HCT116 (cell line): ENCODE data around the gene MORN1. TPM values are rescaled to one million over a fixed set of nuclear protein-coding genes. Genes with fewer than 3 reads are reported as not detected.

ENCODE experiments used
- ATAC-seq: fragments of 200-7000 bp; cut with Tn5 transposase; 2 replicates; pipeline ENCODE4 v1.9.1; 2020; ENCODE audit warnings: mild to moderate bottlenecking, moderate library complexity
- BruUV-seq: library from RNA; stranded (reverse); fragments of 400-500 nt; replicated peaks from 2 replicates; lab custom pipeline; 2021; lab: Mats Ljungman, UMichigan
- CTCF ChIA-PET: fragments of 300-600 bp; sonication (Branson Sonifier 250); formaldehyde crosslinking; loops from one replicate; lab custom pipeline; 2021; ENCODE audit warnings: antibody characterized with exemption; lab: Charles Lee
- POLR2A ChIA-PET: fragments of 300-600, 350-600 bp; sonication (Branson Sonifier 250); formaldehyde crosslinking; loops from one replicate; lab custom pipeline; 2021; ENCODE audit warnings: antibody characterized with exemption; lab: Charles Lee
- RAD21 ChIA-PET, 2 experiments: fragments of 300-600 bp; sonication (Branson Sonifier 250); formaldehyde crosslinking; loops; one replicate each; lab custom pipeline; 2023; ENCODE audit warnings: low total read pairs in 2 of 2; ENCODE audit not compliant: uncharacterized antibody in 2 of 2, unreplicated experiment in 2 of 2, low non-redundant PET in 1 of 2; lab: Charles Lee
- DNase-seq: peaks from one replicate; pipeline ENCODE4 v3.0.0-alpha.2; 2010; ENCODE audit warnings: low read depth, low spot score
- H2AFZ ChIP-seq: fragments of 200-600 bp; shearing (Covaris generic), sonication (generic); 2 replicates; pipeline ENCODE4 v1.6.1; 2017; ENCODE audit warnings: low read depth, mixed run types, mixed read lengths, antibody characterized with exemption, low read length; ENCODE audit not compliant: poor library complexity, severe bottlenecking
- H3K27ac ChIP-seq: 2 replicates; pipeline ENCODE4 v1.5.1; 2012; ENCODE audit warnings: low read depth, low read length
- H3K27me3 ChIP-seq: fragments of 200-600 bp; sonication (generic); 2 replicates; pipeline ENCODE4 v1.6.1; 2016; ENCODE audit warnings: mixed run types, low read length, mixed read lengths; ENCODE audit not compliant: insufficient read depth
- H3K36me3 ChIP-seq, 2 experiments: fragments of 200-500 bp in 1 of 2; fragments of 200-600 bp in 1 of 2; sonication (Bioruptor generic) in 1 of 2; sonication (generic) in 1 of 2; 2 replicates each; pipeline versions ENCODE4 v1.5.1 to v1.6.1; 2014 to 2016; ENCODE audit warnings: low read length in 2 of 2, inconsistent platforms in 1 of 2, mixed read lengths in 1 of 2, mixed run types in 1 of 2; ENCODE audit not compliant: insufficient read depth in 2 of 2, control insufficient read depth in 1 of 2
- H3K4me1 ChIP-seq, 2 experiments: fragments of 200-600 bp in 1 of 2; sonication (generic) in 1 of 2; 2 replicates each; pipeline versions ENCODE4 v1.5.1 to v1.6.1; 2012 to 2017; ENCODE audit warnings: low read length in 2 of 2, inconsistent platforms in 1 of 2, mild to moderate bottlenecking in 1 of 2, mixed read lengths in 1 of 2, mixed run types in 1 of 2, moderate library complexity in 1 of 2; ENCODE audit not compliant: insufficient read depth in 2 of 2, control insufficient read depth in 1 of 2
- H3K4me2 ChIP-seq: fragments of 200-600 bp; sonication (generic); 2 replicates; pipeline ENCODE4 v1.6.1; 2017; ENCODE audit warnings: mixed run types, low read length, mixed read lengths
- H3K4me3 ChIP-seq, 2 experiments: fragments of 200-600 bp in 1 of 2; sonication (generic) in 1 of 2; replicated peaks in 1 of 2; 2 replicates each; pipeline ENCODE4 v1.5.1; 2011 to 2016; ENCODE audit warnings: low read length in 2 of 2, control low read depth in 1 of 2, low read depth in 1 of 2, mild to moderate bottlenecking in 1 of 2, mixed read lengths in 1 of 2, mixed run types in 1 of 2
- H3K79me2 ChIP-seq: fragments of 200-600 bp; sonication (generic); 2 replicates; pipeline ENCODE4 v1.6.1; 2017; ENCODE audit warnings: mild to moderate bottlenecking, mixed run types, low read length, moderate library complexity, mixed read lengths; ENCODE audit not compliant: insufficient read depth
- H3K9ac ChIP-seq: fragments of 200-600 bp; sonication (generic); 2 replicates; pipeline ENCODE4 v1.6.1; 2016; ENCODE audit warnings: low read length, mixed read lengths
- H3K9me2 ChIP-seq: fragments of 200-600 bp; sonication (generic), shearing (Covaris generic); 2 replicates; pipeline ENCODE4 v1.6.1; 2017; ENCODE audit warnings: mixed run types, mild to moderate bottlenecking, moderate library complexity; ENCODE audit not compliant: insufficient read depth
- H3K9me3 ChIP-seq, 2 experiments: fragments of 200-500 bp in 1 of 2; fragments of 200-600 bp in 1 of 2; sonication (Bioruptor generic) in 1 of 2; sonication (generic) in 1 of 2; 2 replicates each; pipeline ENCODE4 v1.6.1; 2014 to 2017; ENCODE audit warnings: low read length in 2 of 2, mixed read lengths in 2 of 2, inconsistent platforms in 1 of 2, low read depth in 1 of 2, mild to moderate bottlenecking in 1 of 2, mixed run types in 1 of 2, moderate library complexity in 1 of 2; ENCODE audit not compliant: control insufficient read depth in 1 of 2, insufficient read depth in 1 of 2
- H4K20me1 ChIP-seq: fragments of 200-600 bp; sonication (generic), shearing (Covaris generic); 2 replicates; pipeline ENCODE4 v1.6.1; 2017; ENCODE audit warnings: mixed run types, mild to moderate bottlenecking, moderate library complexity; ENCODE audit not compliant: insufficient read depth
- ELF1 ChIP-seq: IDR thresholded peaks from 2 replicates; pipeline ENCODE4 v1.6.1; 2012; ENCODE audit warnings: low read depth, borderline replicate concordance
- EZH2 ChIP-seq: fragments of 200-600 bp; sonication (generic); IDR thresholded peaks from 2 replicates; pipeline ENCODE4 v1.6.1; 2017; ENCODE audit warnings: antibody characterized with exemption, mixed run types
- EZH2phosphoT487 ChIP-seq: fragments of 200-600 bp; IDR thresholded peaks from 2 replicates; pipeline ENCODE4 v1.6.1; 2018; ENCODE audit warnings: antibody characterized with exemption, borderline replicate concordance
- MAX ChIP-seq: IDR thresholded peaks from 2 replicates; pipeline ENCODE4 v1.6.1; 2012
- POLR2AphosphoS5 ChIP-seq: IDR thresholded peaks from 2 replicates; pipeline ENCODE4 v1.6.1; 2011; ENCODE audit warnings: mild to moderate bottlenecking, low read depth, low read length, moderate library complexity
- SP1 ChIP-seq: IDR thresholded peaks from 2 replicates; pipeline ENCODE4 v1.6.1; 2012; ENCODE audit warnings: low read depth
- TCF7L2 ChIP-seq: IDR thresholded peaks from 2 replicates; pipeline ENCODE4 v1.7.0; 2011; ENCODE audit warnings: borderline replicate concordance, inconsistent platforms; ENCODE audit not compliant: insufficient read depth, insufficient read length; ENCODE audit errors: extremely low read depth
- ZBTB33 ChIP-seq: IDR thresholded peaks from 2 replicates; pipeline ENCODE4 v1.6.1; 2011; ENCODE audit warnings: mild to moderate bottlenecking, low read length, moderate library complexity; ENCODE audit not compliant: insufficient replicate concordance; ENCODE audit errors: extremely low read depth
- ZNF274 ChIP-seq: fragments of 200-500 bp; sonication (Bioruptor generic); IDR thresholded peaks from 2 replicates; pipeline ENCODE4 v1.6.1; 2014; ENCODE audit warnings: mild to moderate bottlenecking, low read depth, low read length, inconsistent platforms
- intact Hi-C: fragments of 100-400 bp; cut with micrococcal nuclease; formaldehyde crosslinking; loops from 2 replicates; pipeline ENCODE4 v1.10.0; 2022
- total RNA-seq: library from RNA; stranded (reverse); gene quantifications from one replicate; pipeline ENCODE4 v1.2.1, GENCODE V29; 2021; ENCODE audit not compliant: unreplicated experiment

MORN1 gene
- total RNA-seq, 1 experiment from 2014 or later, result 21.4 TPM

GRCh38 chr1:2344744-2345296 lies 46.5 kb downstream of the MORN1 start:
- Histone ChIP-seq H3K27ac (no peak overlapping the region), H3K4me3 (no peak overlapping the region), H2AFZ (no peak overlapping the region), H3K27me3 (no peaks in the 10 kb centered on the region), H4K20me1 (no peaks in the 10 kb centered on the region), H3K9ac (no peak overlapping the region), H3K36me3 (no peaks in the 10 kb centered on the region), H3K9me3 (no peaks in the 10 kb centered on the region), H3K79me2 (no peaks in the 10 kb centered on the region), H3K9me2 (no peaks in the 10 kb centered on the region), H3K4me2 (no peak overlapping the region), H3K4me1 (no peaks in the 10 kb centered on the region)
- RAD21 ChIA-PET, result no interaction called here
- CTCF ChIA-PET, result no interaction called here
- ATAC-seq, result no peak
- POLR2A ChIA-PET, result no interaction called here
- DNase-seq, result no peak
- TF ChIP-seq TCF7L2, result no peak
- no peak for TF ChIP-seq MAX
- TF ChIP-seq ZBTB33, result no peak
- no peak for TF ChIP-seq ZNF274
- TF ChIP-seq ELF1, result no peak
- TF ChIP-seq EZH2, result no peak
- no peak for TF ChIP-seq EZH2phosphoT487
- TF ChIP-seq POLR2AphosphoS5, result no peak
- no peak for TF ChIP-seq SP1
- no TSS peak for BruUV-seq
- intact Hi-C loops, result no loop called here
